Kidney capillary endothelial cell (primary cell): ENCODE measurements around the gene ZFPM1.
"Not testable (repeated sequence)": the region's sequence is repeated elsewhere in the genome, so short reads cannot be mapped to it uniquely, and the experiment has no call there.

Source experiments
- DNase-seq: peaks from one replicate; pipeline ENCODE4 v3.0.0-alpha.2; 2018; ENCODE audit warnings: low spot score

The ZFPM1 gene

DNA sequence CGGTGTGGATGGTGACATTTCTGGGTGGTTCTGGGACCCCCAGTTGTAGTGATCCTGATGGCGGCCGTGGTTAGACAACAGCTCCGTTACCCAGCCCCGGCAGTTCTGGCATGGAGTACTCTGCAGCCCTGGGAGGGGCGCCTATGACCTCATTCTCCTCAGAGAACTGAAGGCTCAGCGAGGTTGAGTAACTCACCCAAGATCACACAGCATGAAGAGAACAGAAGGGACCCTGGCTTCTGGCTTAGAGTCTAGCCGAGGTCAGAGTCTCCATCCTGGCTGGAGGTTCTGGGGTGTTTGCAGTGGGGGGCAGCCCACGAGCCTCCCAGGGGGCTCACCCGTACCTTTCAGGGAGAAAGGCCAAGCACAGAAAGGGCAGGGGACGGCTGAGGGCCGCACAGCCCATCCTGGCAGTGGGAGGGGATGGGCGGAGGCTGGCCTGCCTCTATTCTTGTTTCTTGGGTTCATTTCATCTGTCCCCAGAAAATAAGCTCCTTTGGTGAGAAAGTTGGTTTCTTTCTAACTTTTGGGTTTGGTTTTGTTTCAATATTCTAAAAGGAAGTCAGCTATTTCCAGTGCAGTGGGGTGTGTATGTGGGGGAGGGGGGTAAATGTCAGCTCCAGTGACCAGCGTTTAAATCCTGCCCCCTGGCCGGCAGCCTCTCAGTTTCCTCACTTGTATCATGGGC is 13.2 kb downstream of the ZFPM1 start:
- no peak for DNase-seq

DNA sequence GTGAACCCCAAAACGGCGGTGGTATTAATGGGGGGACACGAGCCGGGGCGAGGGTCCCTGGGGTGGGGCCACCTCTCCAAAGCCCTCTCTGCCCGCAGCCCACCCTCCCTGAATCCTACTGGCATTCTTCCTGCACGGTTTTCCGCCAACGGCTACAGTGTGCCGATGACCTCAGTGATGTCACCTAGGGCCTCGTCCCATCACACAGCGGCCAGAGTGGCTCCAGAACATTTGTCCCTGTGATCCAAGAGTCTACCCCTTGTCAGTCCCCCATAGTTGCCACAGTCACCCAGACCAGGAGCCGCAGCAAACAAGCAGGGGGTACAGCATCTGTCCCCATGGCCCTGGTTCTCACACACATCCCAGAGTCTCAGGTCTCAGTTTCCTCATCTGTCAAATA is 13.9 kb downstream of the ZFPM1 start:
- no peak for DNase-seq

DNA sequence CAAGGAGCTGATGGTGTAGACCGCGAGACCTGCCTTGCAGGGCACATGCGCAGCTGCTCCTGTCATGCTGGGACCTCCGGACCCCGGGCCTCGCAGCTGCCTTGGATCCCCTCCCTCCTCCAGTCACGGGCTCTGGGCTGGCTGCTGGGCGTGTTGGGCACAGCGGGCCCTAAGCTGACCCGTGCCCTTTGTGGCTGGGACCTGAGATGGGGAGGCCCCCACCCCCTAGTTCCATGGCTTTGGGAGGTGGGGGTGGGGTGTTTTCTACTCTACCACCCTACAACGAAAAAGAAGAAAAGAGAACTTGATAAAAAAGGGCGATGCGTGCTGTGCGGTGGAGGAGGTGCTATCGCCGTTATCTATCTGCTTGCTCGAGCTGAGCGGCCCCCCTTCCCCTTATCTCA is 14.5 kb downstream of the ZFPM1 start:
- no peak for DNase-seq

DNA sequence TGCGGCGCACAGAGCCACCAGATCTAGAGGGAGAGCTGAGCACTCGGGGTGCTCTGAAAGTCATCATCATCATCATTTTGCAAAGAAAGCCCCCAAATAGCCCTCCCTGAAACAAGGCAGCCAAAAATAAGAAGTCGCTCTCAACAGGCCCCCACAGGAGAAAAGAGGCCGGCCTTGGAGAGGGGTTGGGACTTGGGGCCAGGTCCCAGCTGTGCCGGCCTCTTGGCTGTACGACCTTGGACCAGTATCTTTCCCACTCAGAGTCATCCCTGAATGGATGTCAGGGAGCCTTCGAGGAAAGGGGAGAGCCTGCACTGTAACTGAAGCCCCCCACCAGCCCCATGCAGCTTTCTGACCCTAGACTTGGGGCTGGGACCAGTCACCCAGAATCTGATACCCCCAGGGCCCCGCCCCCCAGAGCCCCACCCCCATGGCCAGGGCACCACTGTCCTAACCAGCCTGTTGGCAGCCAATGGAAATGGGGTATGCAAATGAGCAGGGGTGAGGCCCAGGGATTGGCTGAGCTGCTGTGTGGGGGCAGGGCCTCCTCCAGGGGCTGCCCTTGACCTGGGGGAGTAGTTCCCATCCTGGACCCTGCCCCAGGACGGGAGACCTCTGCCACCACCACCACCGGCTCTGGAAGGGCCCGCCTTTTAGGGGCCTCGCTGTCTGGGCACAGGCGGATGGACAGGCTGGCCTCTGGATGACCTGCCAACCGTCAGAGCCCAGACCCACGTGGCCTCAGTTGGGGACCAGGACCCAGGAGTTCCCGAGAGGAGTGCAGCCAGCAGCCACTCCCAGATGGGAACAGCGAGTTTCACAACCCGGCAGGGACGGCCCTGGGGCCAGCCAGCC is 15.4 kb downstream of the ZFPM1 start:
- no peak for DNase-seq

DNA sequence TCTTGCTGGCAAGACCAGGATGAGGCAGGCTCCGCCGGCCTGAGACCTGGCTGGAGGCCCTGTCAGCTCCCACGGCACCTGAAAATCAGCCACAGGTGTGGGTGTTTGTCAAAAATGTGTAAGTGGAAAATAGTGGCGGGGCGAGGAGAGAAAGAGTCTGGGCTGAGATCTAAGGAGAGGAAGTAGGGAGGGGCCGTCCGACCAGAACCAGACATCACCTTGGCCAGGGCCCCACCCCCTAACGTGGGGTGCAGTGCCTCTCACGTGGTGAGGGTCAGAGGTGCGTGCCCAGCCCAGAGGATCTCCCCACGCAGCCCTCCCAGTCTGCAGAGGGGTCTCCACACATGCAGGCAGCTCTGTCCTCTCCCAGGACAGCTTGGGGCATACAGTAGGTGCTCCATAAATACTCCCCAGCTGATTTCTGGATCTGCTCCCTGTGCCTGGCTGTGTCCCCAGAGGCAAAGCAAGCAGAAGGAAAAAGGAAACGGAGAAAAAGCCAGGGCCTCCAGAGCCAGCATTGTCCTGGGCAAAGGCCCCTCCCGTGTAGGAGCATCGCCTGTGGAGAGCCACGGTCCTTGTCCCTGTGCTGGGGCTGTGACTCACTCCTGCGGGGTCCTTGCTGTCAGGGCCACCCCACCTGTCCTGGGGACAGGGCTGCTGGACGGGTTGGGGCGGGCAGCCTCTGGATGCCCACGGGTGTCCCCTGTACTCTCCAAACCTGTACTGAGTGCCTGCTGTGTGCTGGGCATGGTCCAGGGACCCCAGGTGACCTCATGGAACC is 16.7 kb downstream of the ZFPM1 start:
- no peak for DNase-seq

DNA sequence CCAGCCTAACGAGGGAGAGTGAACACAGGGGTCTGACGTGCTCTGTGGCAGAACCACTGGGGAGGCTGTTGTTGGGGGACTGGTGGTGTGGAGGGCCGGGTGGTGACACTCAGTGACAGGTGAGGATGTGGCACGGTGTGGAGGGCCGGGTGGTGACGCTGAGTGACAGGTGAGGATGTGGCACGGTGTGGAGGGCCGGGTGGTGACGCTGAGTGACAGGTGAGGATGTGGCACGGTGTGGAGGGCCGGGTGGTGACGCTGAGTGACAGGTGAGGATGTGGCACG is 17.3 kb downstream of the ZFPM1 start:
- DNase-seq: not testable (repeated sequence)

DNA sequence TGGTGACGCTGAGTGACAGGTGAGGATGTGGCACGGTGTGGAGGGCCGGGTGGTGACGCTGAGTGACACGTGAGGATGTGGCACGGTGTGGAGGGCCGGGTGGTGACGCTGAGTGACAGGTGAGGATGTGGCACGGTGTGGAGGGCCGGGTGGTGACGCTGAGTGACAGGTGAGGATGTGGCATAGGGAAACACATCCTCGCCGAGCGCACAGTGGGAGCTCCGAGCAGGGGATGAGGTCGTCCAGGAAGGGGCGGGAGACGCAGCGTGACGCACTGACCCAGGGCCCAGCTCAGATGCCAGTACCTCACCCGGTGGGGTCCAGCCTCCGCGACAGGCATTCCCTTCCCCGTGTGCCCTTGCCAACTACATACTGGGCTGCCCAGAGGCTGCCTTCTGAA is 17.6 kb downstream of the ZFPM1 start:
- not testable (repeated sequence) for DNase-seq

DNA sequence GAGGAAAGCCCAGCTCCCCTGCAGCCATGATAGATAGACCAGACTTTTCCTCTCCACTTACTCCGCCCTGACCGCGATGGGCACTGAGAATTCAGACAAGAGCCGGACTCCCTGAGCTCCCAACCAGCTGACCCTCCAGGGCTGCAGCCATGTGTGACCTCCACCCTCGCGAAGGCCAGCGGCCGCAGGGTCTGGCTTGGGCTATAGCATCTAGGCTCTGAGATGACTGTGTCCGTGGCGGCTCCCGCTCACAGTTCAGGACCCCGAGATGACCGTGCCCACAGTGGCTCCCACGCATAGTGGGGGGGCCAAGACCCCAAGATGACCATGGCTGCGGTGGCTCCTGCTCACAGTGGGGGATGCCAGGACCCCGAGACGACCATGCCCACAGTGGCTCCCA is 18.0 kb downstream of the ZFPM1 start:
- DNase-seq: no peak

DNA sequence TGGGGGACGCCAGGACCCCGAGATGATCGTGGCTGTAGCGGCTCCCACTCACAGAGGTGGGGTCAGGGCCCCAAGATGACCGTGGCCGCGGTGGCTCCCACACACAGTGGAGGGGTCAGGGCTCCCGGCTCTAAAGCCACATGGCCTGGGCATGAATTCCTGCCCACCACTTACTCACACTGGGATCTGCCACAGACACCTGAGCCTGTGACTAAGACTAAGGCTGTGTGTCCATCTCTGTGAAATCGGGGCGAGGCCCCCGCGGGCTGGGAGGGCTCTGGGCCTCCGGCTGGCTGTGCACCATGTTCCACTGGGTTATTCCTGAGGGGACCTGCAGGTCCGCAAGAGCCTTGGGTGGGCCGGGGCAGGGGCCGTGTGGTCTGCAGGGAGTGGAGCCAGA is 18.5 kb downstream of the ZFPM1 start:
- no peak for DNase-seq

DNA sequence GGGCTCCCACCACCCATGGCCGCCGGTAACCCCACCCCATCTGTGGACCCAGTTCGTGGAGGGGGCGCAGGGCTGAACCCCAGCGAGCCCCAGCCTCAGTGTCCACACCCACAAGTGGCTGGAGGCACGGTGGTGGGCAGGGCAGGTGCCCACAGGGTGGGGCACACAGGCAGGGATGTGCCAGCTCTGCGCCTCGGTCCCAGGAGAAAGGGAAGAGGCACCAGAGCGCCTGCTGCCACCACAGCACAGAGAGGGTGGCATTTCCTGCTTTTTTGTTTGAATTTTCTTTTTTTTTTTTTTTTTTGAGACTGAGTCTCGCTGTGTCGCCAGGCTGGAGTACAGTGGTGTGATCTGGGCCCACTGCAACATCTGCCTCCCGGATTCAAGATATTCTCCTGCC is 19.0 kb downstream of the ZFPM1 start:
- DNase-seq: no peak

DNA sequence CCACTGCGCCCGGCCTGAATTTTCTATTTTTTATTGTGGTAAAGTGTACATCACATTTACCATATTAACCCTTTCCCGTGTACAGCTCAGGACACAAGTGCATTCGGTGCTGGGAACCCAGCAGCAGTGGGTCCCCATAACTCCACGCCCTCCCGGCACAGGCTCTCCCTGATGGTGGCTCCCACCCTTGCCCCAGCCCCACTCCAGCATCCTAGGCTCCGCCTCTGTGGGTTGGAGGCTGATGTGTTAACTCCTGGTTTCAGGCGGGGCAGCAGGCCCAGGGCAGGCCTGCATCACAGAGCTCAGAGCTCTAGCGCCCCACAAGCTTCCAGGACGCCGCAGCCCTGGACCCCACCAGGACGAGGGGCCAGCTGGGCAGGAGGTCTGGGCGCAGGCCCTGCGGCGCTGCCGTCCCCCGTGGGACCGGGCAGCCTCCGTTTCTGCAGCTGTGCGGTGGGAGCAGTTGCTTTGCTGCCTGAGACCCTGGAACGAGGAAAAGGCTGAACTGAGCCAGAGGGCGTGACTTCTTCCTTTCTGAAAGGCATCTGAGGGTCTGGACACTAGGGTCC is 19.6 kb downstream of the ZFPM1 start:
- no peak for DNase-seq

DNA sequence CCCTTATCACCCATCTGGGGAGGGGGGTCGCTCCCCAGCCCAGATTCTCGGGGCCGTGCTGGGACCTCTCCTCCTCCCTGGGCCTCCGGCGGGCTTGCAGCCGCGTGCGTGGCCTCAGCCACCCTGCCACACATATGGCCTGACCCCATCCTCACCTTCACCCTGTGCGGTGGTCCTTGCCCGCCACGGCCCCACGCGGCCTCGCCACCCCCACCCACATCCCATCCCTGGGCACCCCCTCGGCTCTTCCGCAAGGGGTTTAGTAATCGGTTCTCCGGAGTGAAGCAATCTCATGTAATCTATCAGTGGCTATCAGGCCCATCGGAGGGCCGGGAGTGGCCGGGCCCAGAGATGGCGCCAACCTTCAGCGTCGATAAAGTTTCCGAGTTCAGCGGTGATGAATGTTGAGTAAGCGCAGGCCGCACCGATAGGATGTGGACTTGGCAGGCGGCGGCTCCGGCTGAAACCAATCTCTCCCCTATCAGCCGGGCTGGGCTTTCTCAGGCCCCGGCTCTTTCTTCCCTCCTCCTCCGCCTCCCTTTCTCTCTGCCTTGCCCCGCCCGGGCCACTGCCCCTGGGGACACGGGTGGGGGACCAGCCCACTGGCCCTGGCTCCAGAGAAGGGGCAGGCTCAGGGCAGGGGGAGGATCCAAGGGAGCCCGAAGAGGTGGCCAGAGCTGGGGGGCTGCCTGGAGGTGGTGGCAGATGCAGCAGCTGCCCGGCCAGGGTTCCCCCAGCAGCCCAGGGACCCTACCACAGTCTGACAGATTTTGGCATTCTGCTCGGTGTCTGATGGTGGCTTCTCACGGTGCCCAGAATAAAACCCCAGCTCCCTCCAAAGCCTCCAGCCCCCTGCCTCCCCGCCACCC is 20.8 kb downstream of the ZFPM1 start:
- DNase-seq: no peak

DNA sequence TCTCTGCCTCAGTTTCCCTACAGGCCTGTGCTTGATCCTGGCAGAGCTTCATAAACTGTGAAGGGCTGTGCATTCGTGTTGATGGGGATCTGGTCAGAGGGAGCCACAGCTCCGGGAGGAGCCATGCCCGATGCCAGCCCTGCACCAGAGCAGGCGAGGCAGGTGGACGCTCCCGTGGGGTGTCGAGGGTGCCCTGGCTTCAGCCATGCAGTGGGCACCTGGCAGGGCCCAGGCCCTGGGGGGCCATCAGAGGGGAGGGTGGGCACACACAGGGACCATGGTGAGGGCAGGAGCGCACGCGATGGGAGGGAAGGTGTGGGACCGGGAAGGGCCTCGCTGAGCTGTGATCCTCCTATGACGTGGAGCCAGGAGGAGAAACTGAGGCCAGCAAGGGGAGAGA is 22.0 kb downstream of the ZFPM1 start:
- no peak for DNase-seq

DNA sequence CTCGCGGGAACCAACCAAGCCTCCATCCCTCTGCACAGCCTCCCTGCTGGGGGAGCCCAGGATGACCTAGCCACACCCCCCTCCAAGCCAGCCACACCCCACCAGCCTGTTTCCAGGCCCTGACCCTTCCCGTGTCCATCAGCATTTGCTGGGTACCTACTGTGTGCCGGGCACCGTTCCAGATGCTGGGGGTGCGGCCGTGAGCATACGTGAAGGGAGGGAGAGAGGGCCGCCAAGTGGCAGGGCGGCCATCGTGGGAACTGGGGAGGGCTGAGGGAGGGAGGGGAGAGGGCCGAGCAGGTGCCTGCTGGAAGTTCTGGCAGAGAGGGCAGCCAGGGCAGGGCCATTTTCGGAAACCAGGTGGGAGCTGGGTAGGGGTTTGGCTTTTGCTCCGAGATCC is 23.1 kb downstream of the ZFPM1 start:
- DNase-seq: no peak

DNA sequence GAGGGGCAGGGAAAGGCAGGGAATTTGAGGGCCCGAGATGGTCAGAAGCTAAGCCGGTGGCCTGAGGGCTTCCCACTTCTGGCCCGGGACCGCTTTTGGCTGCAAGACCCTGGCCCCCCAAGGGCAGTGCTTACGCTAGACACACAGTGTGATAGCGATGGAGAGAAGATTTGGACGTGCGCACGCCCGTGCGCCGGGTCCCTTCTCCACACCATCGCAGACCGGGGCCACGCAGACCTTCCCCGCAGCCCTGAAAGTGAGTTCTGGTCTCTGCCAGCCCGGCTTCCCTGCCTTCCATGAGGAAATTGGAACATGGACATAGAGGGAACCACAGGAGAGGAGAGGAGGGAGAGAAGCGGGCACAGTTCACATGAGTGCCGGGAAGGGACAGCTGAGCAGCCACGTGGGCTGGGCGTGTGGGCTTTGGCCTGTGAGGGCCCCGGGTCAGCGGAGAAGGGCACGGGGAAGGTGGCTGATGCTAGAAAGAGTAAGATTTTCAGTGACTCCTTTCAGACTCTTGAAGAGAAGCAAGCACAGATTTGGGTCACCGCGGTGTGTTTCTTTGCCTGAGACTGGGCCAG is 23.8 kb downstream of the ZFPM1 start:
- no peak for DNase-seq

DNA sequence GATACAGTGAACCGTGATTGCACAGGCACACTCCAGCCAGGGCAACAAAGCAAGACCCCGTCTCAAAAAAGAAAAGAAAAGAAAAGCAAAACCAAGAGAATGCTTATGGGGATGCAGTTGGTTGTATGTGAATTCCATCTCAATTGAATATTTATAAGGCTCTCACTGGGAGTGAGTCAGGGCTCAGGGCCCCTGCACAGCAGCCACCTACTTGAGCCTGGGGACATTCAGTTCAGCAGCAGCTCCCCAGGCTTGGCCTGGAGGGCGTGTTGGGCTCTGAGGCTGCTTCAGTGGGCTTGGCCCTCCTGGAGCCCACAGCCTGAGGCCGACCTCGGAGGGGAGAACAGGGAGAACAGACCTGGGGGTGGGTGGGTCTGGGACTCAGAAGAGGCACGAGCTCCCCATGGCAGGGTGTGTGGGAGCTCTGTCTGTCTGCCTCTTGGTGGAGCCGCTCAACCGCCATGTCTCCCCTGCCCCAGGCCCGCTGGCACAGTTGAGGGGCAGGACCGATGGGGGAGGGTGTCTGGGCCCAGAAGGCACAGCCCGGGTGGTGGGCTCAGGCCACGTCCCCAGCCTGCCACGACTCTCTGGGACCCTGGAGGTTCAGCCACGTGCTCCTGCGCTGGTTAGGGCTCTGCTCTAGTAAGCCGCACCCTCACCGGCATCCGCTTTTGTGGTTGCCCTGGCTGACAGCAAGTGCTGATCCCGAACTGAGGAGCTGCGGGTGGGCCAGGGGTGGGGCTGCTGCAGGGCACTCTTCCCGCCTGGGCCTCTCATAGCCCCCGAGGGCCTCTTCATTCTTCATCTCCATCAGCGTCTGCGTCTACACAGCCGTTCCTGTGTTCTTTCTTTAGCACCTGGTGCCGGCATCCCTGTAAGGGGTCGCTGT is 24.8 kb downstream of the ZFPM1 start:
- no peak for DNase-seq

DNA sequence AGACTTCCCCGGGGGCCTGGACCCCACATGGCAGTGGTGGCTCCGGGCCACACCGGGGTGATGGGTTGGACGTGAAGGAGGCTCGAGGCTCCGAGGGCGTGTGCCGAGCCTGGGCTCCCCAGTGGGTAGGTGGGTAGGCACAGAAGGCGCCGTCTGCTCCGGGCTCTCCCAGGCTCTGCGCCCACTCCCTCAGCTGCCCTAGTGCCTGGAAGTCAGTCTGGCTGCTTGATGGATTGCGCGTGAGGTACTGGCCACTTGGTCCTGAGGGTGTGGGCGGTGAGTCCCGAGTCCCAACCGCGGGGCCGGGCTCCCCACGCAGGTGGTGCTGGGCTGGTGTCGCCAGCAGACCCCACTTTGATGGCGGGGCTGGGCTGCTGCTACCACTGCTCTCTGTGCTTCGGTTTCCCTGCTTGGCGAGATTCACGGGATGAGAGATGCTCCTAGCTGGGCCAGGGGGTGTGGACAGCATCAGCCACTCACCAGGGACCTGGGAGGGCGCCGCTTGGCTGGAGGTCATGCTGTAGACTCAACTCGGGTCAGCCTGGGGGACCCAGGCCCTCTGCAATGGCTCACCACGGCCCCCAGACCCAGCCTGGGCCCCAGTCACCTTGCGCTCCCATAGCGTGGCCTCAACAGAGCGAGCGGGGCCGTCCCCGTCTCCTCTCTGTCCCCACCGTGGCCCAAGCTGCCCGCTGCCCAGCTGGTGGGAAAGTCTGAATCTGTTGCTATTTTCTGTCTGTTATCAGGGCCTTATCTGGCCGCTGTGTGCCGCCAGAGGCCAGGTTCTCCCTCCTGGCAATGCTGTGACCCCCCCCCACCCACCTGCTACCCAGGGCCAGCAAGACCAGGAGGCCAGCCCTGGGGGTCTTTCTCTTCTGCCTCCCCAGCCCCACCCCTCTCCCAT is 26.1 kb downstream of the ZFPM1 start:
- no peak for DNase-seq

DNA sequence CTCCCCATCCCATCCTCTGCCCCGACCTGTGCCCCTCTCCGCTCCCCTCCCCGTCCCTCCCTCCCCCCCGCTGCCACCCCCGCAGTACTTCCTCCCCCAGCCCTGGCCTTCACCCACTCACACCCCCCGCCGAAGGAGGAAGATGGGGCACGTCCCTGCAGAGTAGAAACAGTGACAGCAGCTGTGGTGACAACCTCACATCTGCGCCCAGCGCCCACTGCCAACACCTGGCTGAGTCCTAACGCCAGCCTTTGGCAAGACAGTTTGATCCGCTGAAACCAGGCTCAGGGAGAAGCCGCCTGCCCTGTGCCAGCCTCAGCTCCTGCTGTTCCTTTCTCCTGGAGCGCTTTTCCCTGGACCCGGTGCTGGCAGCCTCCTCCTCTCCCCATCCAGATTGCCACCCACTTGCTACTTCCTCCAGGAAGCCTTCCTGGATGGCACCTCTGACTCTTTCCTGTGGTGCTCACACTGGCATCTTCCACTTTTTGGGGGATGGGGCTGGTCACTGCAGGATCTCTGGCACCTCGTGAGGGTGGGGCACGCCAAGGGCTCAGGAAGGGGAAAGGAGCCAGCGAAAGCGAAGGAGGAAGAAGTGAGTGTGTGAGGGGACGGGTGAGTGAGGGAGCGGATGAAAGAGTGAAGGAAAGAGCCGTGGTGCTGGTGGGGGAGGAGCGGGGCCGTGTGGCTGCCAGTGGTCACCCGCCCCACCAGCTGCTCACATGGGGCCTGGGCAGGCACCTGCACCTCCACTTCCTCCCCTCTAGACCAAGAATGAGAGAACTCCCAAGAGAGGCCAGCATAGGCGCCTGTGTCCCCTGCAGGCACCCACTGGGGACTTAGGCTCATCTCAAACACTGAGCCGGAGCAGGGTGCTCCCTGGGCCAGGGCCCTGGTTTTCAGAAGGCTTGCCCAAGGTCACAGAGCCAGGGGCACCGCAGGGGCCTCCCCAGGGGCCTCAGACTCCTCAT is 27.0 kb downstream of the ZFPM1 start:
- no peak for DNase-seq
